ENCODE measurements around the gene FGF2. TPM values are rescaled to one million over a fixed set of nuclear protein-coding genes. Genes with fewer than 3 reads are reported as not detected.

Gene FGF2
- total RNA-seq, 1 experiment from 2014 or later, result 115 TPM

DNA sequence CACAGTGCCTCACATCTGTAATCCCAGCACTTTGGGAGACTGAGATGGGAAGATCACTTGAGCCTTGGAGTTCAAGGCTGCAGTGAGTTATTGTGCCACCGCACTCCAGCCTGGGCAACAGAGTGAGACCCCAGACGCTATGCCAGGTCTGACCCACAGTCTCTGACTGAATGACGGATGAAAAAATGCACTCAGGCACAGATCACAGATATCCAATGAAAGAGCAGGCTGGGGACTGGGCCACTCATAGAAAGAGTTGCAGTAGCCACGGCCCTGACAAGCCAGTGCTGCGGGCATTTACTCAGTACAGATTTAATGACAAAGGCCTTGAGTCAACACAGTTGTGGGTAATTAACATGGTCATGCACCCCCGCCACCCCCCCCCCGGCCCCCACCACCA lies 73.1 kb downstream of the FGF2 start:
- Mint-ChIP-seq H3K4me3 (no peak overlapping the region), H3K36me3 (peaks cover 29% of the 10 kb centered on the region), H3K27ac (no peak overlapping the region), H3K4me1 (peaks cover 29% of the 10 kb centered on the region), H3K9me3 (peaks cover 12% of the 10 kb centered on the region), H3K27me3 (ENCODE audit: low read depth) (no peaks in the 10 kb centered on the region)
- ChIA-PET CTCF (interaction anchor here (0.9 kb wide), 1 partner anchor 142 kb away, joined by 3 read pairs; no protein-coding TSS in a partner anchor), POLR2A (no interaction called here)
- peak; percentile 89 for TF ChIP-seq EMX1 (CRISPR knock-in tag; IDR thresholded peaks at IDR 0.05)
- TF ChIP-seq KAT7 (CRISPR knock-in tag; IDR thresholded peaks at IDR 0.05; ENCODE audit: borderline replicate concordance), result no peak
- TF ChIP-seq, protein P1, sequence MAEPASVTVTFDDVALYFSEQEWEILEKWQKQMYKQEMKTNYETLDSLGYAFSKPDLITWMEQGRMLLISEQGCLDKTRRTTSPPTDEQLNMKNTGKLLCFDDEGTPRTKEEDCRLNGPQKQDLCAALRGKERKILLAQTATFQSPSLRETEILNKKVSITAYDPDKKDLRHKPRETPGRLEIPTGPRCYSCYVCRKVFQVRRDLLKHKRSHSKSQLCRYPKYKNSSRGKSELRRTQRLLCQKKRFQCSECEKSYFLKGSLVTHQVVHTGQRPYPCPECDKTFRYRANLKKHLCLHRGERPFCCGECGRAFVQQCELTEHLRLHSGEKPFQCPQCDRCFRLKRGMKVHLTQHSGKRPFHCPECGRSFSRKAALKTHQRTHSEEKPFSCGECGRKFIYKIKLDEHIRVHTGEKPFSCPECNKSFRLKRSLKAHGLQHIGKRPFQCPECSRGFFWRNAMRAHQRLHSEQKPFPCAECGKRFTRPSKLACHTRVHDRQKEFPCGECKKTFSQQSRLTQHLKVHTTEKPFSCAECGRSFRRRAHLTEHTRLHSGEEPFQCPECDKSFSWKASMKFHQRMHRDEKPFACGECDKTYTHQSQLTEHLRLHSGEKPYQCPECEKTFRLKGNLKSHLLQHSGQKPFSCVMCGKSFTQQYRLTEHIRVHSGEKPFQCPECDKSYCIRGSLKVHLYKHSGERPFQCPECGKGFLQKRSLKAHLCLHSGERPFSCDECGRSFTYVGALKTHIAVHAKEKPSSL (CRISPR knock-in tag; conservative IDR thresholded peaks at IDR 0.05), result peak; percentile 71; the same call in 1 of the 2 replicates
- TF ChIP-seq ZNF416 (CRISPR knock-in tag; IDR thresholded peaks at IDR 0.05), result peak; percentile 75; the same call in 1 of the 2 replicates
- TF ChIP-seq ERG (CRISPR knock-in tag; IDR thresholded peaks at IDR 0.05), result peak; percentile 88
- TF ChIP-seq ZNF532 (CRISPR knock-in tag; IDR thresholded peaks at IDR 0.05; ENCODE audit: borderline replicate concordance), result peak; percentile 85; the same call in 1 of the 2 replicates
- TF ChIP-seq FOXP1 (CRISPR knock-in tag; IDR thresholded peaks at IDR 0.05; ENCODE audit: borderline replicate concordance), result no peak
- peak; percentile 58; the same call in 1 of the 2 replicates for TF ChIP-seq AR (CRISPR knock-in tag; IDR thresholded peaks at IDR 0.05)
- TF ChIP-seq, protein P2, sequence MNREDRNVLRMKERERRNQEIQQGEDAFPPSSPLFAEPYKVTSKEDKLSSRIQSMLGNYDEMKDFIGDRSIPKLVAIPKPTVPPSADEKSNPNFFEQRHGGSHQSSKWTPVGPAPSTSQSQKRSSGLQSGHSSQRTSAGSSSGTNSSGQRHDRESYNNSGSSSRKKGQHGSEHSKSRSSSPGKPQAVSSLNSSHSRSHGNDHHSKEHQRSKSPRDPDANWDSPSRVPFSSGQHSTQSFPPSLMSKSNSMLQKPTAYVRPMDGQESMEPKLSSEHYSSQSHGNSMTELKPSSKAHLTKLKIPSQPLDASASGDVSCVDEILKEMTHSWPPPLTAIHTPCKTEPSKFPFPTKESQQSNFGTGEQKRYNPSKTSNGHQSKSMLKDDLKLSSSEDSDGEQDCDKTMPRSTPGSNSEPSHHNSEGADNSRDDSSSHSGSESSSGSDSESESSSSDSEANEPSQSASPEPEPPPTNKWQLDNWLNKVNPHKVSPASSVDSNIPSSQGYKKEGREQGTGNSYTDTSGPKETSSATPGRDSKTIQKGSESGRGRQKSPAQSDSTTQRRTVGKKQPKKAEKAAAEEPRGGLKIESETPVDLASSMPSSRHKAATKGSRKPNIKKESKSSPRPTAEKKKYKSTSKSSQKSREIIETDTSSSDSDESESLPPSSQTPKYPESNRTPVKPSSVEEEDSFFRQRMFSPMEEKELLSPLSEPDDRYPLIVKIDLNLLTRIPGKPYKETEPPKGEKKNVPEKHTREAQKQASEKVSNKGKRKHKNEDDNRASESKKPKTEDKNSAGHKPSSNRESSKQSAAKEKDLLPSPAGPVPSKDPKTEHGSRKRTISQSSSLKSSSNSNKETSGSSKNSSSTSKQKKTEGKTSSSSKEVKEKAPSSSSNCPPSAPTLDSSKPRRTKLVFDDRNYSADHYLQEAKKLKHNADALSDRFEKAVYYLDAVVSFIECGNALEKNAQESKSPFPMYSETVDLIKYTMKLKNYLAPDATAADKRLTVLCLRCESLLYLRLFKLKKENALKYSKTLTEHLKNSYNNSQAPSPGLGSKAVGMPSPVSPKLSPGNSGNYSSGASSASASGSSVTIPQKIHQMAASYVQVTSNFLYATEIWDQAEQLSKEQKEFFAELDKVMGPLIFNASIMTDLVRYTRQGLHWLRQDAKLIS (CRISPR knock-in tag; IDR thresholded peaks at IDR 0.05; ENCODE audit: borderline replicate concordance), result no peak
- peak; percentile 98 for TF ChIP-seq ZNF121 (CRISPR knock-in tag; IDR thresholded peaks at IDR 0.05)
- TF ChIP-seq ZSCAN18 (CRISPR knock-in tag; IDR thresholded peaks at IDR 0.05), result no peak
- TF ChIP-seq PRRX2 (CRISPR knock-in tag; IDR thresholded peaks at IDR 0.05), result peak; percentile 64; the same call in 1 of the 2 replicates
- TF ChIP-seq ZNF671 (CRISPR knock-in tag; IDR thresholded peaks at IDR 0.05), result peak; percentile 83; the same call in 1 of the 2 replicates
- peak; percentile 44; the same call in 1 of the 2 replicates for TF ChIP-seq NFATC4 (CRISPR knock-in tag; IDR thresholded peaks at IDR 0.05)
- peak; percentile 71; the same call in 1 of the 2 replicates for TF ChIP-seq GTF2I (CRISPR knock-in tag; conservative IDR thresholded peaks at IDR 0.05)
- TF ChIP-seq E2F5 (CRISPR knock-in tag; IDR thresholded peaks at IDR 0.05), result no peak
- ATAC-seq (peak; percentile 67), DNase-seq (ENCODE audit: low spot score) (no peak)
